Heart left ventricle (tissue), 13 donors: ENCODE measurements around the gene BLM.

Experiments used
- CTCF ChIP-seq, 12 donors: fragments of 200-600 bp; sonication (generic) in 4 of 12; IDR thresholded peaks; one replicate each; pipeline versions ENCODE4 v1.5.0 to v1.8.0; 2018 to 2022; ENCODE audit warnings: antibody characterized with exemption in 12 of 12, mild to moderate bottlenecking in 5 of 12
- POLR2A ChIP-seq, 2 donors: fragments of 450-650 bp; IDR thresholded peaks; one replicate each; pipeline ENCODE4 v1.6.1; 2017; ENCODE audit warnings: antibody characterized with exemption in 2 of 2, mild to moderate bottlenecking in 2 of 2, moderate library complexity in 2 of 2
- donor health status: ischemic (EF 13 %, LVEDD 7.1; RV severe dilation, severe dysfunction).
- donor health status: DM: no; HTN: yes; CAD: no.
- donor health status: DM: no; HTN: no; CAD: no.
- donor health status: ischemic (EF 25% LVEDD 6.9; RV normal size, moderate dysfunction).
- donor health status: ischemic (EF 25% LVEDD 5.7; RV mildly dilated, moderate dysfunction).
- donor health status: ischemic (EF 35%, LVEDD 5.7; RV mildly dilated, moderate dysfunction).
- donor health status: nonischemic (EF 11% LVEDD 7.7; RV severe dilation, severe dysfunction).
- donor health status: DM: yes; HTN: yes; CAD: no.
- donor health status: PGD.
- donor health status: ischemic (EF 29% LVEDD 5.4; RV normal size, mild dysfunction).
- donor health status: nonischemic (EF 23%, LVEDD 6.1; RV moderate dilation, normal function).

- TF ChIP-seq CTCF (IDR thresholded peaks at IDR 0.05) (no peak), POLR2A (IDR thresholded peaks at IDR 0.05) (no peak)
These were observed 32.9 kb upstream of the BLM start for GRCh38 chr15:90684281-90684680.
